Measurements from ENCODE around the gene GLB1L3.

Gene GLB1L3

GRCh38 chr11:134258577-134258976, 17.6 kb upstream of the GLB1L3 start:
- no peaks in the 10 kb centered on the region for H3K9me3 ChIP-seq (ENCODE audit: control insufficient read depth, insufficient read depth, low read length)
- no peak overlapping the region for H3K9ac ChIP-seq (ENCODE audit: low read depth, low read length)
- peaks cover 5% of the 10 kb centered on the region; the same call in 1 of the 2 replicates for H3K4me1 ChIP-seq (ENCODE audit: insufficient read depth, low read length)
- peaks cover 7% of the 10 kb centered on the region; the same call in 1 of the 2 replicates for H3K36me3 ChIP-seq (ENCODE audit: insufficient read depth, low read length)

- Histone ChIP-seq H3K4me1 (ENCODE audit: insufficient read depth, low read length) (no peaks in the 10 kb centered on the region), H3K36me3 (ENCODE audit: insufficient read depth, low read length) (peaks cover 7% of the 10 kb centered on the region; the same call in 1 of the 2 replicates), H3K9ac (ENCODE audit: low read depth, low read length) (no peak overlapping the region), H3K9me3 (ENCODE audit: control insufficient read depth, insufficient read depth, low read length) (no peaks in the 10 kb centered on the region)
Observed at GRCh38 chr11:134260503-134260902, 15.7 kb upstream of the GLB1L3 start.

DNA sequence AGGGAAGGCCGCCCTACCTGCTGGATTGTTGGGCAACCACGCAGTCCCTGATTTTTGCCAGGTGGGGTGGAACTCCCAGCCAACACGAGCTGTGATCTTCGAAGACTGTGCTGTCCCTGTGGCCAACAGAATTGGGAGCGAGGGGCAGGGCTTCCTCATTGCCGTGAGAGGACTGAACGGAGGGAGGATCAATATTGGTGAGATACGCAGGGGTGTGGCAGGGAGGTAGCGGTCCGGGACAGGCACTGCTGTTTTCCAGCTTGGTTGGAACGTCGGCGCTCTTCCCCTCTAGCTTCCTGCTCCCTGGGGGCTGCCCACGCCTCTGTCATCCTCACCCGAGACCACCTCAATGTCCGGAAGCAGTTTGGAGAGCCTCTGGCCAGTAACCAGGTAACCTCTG, 15.2 kb upstream of the GLB1L3 start:
- Histone ChIP-seq H3K9me3 (ENCODE audit: control insufficient read depth, insufficient read depth, low read length) (no peaks in the 10 kb centered on the region), H3K36me3 (ENCODE audit: insufficient read depth, low read length) (peaks cover 7% of the 10 kb centered on the region; the same call in 1 of the 2 replicates), H3K4me1 (ENCODE audit: insufficient read depth, low read length) (no peaks in the 10 kb centered on the region), H3K9ac (ENCODE audit: low read depth, low read length) (no peak overlapping the region)

- no peak overlapping the region for H3K9ac ChIP-seq (ENCODE audit: low read depth, low read length)
- H3K36me3 ChIP-seq (ENCODE audit: insufficient read depth, low read length), result peaks cover 7% of the 10 kb centered on the region; the same call in 1 of the 2 replicates
- H3K9me3 ChIP-seq (ENCODE audit: control insufficient read depth, insufficient read depth, low read length), result no peaks in the 10 kb centered on the region
- H3K4me1 ChIP-seq (ENCODE audit: insufficient read depth, low read length), result peaks cover 3% of the 10 kb centered on the region
Observed at GRCh38 chr11:134261626-134262488, 14.3 kb upstream of the GLB1L3 start.

DNA sequence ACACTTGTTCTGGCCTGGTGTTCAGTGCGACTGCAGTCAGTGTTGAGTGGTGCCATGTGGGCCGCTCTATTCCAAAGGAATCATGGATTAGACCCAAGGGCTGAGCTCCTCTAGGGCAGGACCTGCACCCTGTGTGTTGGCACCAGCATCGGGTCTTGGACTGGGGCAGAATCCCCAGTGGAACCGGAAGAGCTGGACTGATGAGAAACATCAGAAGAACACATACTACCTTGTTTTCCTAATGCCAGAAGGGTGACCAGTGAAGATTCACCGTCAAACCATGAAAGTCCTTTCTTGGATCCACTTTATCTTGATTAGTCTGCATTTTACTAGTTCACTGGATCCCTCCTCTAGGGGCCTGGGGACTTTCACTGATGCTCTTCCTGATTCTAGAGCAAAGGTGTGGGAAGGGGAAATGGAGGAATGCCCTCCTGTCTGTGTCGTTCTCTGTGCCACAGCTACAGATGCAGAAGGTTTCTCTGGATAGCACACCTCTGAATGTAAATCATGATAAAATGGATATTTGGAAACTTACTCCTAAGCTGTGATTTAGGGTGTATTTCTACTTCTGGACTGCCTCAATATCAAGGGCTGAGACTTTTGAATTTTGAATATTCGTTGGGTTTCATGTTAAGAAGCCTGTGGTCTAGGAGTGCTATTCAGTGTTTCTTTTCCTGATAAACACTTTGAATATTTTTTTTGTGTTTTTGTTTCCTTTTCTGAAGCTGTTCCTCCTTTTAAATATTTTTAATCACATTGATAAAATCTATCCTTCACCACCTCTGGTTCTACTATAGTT, 11.0 kb upstream of the GLB1L3 start:
- H3K9me3 ChIP-seq (ENCODE audit: control insufficient read depth, insufficient read depth, low read length), result no peaks in the 10 kb centered on the region
- H3K4me1 ChIP-seq (ENCODE audit: insufficient read depth, low read length), result peaks cover 10% of the 10 kb centered on the region
- no peaks in the 10 kb centered on the region; the same call in 1 of the 2 replicates for H3K36me3 ChIP-seq (ENCODE audit: insufficient read depth, low read length)
- H3K9ac ChIP-seq (ENCODE audit: low read depth, low read length), result no peak overlapping the region

DNA sequence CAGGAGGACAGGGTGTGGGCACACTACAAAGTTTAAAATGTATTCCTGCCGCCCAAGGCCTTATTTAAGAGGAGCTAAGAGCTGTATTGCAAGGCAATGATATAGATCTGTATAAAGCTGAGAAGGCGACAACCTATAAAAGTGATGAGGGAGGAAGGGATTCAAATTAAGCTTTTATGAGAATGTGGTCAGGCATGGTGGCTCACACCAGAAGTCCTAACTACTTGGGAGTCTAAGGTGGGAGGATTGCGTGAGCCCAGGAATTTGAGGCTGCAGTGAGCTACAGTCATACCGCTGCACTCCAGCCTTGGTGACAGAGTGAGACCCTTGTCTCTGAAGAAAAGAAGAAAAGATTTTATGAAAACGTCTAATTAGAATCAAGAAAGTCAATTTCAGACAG, 9.7 kb upstream of the GLB1L3 start:
- Histone ChIP-seq H3K9me3 (ENCODE audit: control insufficient read depth, insufficient read depth, low read length) (no peaks in the 10 kb centered on the region), H3K4me1 (ENCODE audit: insufficient read depth, low read length) (peaks cover 10% of the 10 kb centered on the region), H3K36me3 (ENCODE audit: insufficient read depth, low read length) (no peaks in the 10 kb centered on the region; the same call in 1 of the 2 replicates), H3K9ac (ENCODE audit: low read depth, low read length) (no peak overlapping the region)

DNA sequence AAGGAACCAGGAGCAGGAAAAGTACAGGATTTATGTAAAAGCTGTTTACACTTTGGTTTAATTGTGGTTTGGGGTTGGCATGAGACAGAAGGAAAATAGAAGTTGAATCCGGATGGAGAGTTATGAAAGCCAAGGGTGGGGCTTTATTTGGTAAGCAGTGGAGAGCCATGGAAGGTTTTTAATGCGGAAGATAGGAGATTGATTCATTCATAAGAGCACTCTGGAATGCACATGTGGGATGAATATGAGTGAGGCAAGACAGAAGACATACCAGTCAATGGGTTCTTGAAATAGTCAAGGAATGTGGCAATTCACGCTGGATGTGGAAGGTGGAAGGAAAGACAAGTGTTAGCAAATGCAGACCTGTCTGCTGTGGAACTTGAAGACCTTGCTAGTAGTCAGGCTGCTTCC, 9.3 kb upstream of the GLB1L3 start:
- peaks cover 10% of the 10 kb centered on the region for H3K4me1 ChIP-seq (ENCODE audit: insufficient read depth, low read length)
- H3K36me3 ChIP-seq (ENCODE audit: insufficient read depth, low read length), result no peaks in the 10 kb centered on the region
- H3K9ac ChIP-seq (ENCODE audit: low read depth, low read length), result no peak overlapping the region
- H3K9me3 ChIP-seq (ENCODE audit: control insufficient read depth, insufficient read depth, low read length), result no peaks in the 10 kb centered on the region

DNA sequence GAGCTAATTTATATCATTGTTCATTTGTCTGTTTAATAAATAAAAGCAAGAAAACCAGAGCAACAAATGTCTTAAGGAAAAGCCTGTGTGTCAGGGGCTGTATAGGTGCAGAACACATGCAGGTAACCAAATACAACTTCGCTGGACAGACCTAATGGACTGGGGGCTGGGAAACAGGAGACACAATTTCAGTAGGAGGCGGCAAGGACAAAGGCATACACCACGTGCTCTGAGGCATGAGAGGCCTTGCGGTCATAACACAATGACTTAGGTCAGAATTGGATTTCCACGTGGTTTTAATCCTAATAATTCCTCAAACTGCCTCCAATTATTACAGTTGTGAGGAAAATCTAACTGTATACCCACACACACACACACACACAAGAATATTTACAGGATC, 8.7 kb upstream of the GLB1L3 start:
- Histone ChIP-seq H3K36me3 (ENCODE audit: insufficient read depth, low read length) (no peaks in the 10 kb centered on the region), H3K4me1 (ENCODE audit: insufficient read depth, low read length) (peaks cover 14% of the 10 kb centered on the region), H3K9me3 (ENCODE audit: control insufficient read depth, insufficient read depth, low read length) (no peaks in the 10 kb centered on the region), H3K9ac (ENCODE audit: low read depth, low read length) (no peak overlapping the region)

- Histone ChIP-seq H3K4me1 (ENCODE audit: insufficient read depth, low read length) (peaks cover 17% of the 10 kb centered on the region), H3K9me3 (ENCODE audit: control insufficient read depth, insufficient read depth, low read length) (no peaks in the 10 kb centered on the region), H3K36me3 (ENCODE audit: insufficient read depth, low read length) (no peaks in the 10 kb centered on the region), H3K9ac (ENCODE audit: low read depth, low read length) (no peak overlapping the region)
Observed at GRCh38 chr11:134267966-134268365, 8.2 kb upstream of the GLB1L3 start.

DNA sequence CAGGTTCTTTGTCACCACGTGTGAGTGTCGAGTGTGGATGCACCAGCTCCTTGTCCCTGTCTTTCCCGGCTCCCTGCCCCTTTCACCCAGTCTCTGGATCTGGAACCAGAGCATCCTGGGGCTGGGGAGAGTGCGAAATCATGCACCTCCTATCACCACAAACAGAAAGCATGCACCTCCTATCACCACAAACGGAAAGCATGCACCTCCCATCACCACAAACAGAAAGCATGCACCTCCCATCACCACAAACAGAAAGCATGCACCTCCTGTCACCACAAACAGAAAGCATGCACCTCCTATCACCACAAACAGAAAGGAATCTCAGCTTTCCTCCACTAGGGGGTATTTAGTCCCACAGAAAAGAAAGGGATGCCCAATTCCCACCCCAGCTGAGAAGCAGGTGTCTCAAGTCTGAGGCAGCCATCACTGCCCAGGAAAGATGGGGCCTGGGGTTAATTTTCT, 5.9 kb upstream of the GLB1L3 start:
- peaks cover 28% of the 10 kb centered on the region for H3K4me1 ChIP-seq (ENCODE audit: insufficient read depth, low read length)
- H3K9me3 ChIP-seq (ENCODE audit: control insufficient read depth, insufficient read depth, low read length), result no peaks in the 10 kb centered on the region
- H3K36me3 ChIP-seq (ENCODE audit: insufficient read depth, low read length), result no peaks in the 10 kb centered on the region
- no peak overlapping the region for H3K9ac ChIP-seq (ENCODE audit: low read depth, low read length)

GRCh38 chr11:134271978-134272377, 4.2 kb upstream of the GLB1L3 start:
- Histone ChIP-seq H3K9ac (ENCODE audit: low read depth, low read length) (no peak overlapping the region), H3K36me3 (ENCODE audit: insufficient read depth, low read length) (no peaks in the 10 kb centered on the region), H3K4me1 (ENCODE audit: insufficient read depth, low read length) (peaks cover 23% of the 10 kb centered on the region), H3K9me3 (ENCODE audit: control insufficient read depth, insufficient read depth, low read length) (no peaks in the 10 kb centered on the region)

DNA sequence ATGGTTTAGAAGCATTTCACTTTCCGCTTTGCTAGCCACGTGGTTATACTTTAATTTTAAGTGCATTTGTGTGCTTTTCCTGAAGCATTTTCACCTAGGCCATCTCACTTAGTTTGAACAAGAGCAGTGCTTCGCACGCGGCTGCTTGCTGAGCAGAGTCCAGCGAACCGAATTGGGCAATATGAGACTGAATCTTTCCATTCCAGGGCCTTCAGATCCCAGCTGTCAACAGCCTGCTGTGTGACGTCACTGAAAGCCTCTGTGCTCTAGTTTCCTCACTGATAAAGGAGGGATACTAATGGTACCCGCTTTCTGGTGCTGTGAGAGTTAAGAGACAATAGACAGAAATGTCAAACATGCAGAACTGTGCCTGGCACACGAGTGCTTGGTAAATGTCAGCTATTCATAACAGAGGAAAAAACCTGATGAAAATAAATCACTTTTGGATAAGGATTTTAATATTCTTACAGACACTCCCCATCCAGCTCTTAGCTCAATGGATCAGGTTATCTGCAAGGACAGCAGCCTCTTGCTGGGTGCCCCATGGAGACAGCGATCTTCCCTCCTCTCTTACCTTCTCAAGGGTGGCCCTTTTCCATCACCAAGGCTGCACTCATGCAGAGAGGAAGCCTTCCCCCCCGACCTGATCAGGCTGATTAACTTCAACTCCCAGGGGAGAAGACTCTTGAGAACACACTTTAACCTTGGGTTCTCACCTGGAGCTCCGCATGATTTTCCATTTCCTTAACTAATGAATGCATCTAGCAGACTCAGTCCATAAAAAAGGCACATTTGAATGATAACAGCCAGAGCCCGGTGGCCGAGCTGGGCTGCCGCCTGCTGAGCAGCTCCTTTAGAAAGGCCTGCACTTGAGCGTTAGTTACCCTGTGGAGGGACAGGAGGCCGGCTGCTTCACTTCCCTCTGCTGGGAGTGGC, 3.5 kb upstream of the GLB1L3 start:
- peak overlapping the region; percentile 5; the same call in 1 of the 2 replicates for H3K9ac ChIP-seq (ENCODE audit: low read depth, low read length)
- H3K9me3 ChIP-seq (ENCODE audit: control insufficient read depth, insufficient read depth, low read length), result no peaks in the 10 kb centered on the region
- H3K4me1 ChIP-seq (ENCODE audit: insufficient read depth, low read length), result peaks cover 18% of the 10 kb centered on the region
- no peaks in the 10 kb centered on the region for H3K36me3 ChIP-seq (ENCODE audit: insufficient read depth, low read length)

DNA sequence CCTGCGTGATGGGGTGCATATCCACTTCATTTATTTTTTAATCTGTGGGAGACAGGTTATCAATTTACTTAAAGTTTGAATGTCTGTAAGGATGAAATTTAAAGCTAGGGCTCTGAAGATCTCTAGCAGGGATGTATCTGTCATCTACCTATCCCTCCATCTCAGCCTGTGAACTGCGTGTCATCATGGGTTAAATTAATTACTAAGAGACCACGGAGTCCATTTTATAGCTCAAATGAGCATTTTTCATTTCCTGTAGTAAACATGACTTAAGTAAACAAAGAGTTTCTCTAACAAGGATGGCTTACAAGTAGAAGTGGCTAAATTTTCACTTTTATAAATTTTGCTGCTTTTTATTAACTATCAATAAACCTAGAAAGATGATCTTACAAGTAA, 2.9 kb upstream of the GLB1L3 start:
- H3K36me3 ChIP-seq (ENCODE audit: insufficient read depth, low read length), result no peaks in the 10 kb centered on the region
- peaks cover 18% of the 10 kb centered on the region for H3K4me1 ChIP-seq (ENCODE audit: insufficient read depth, low read length)
- no peaks in the 10 kb centered on the region for H3K9me3 ChIP-seq (ENCODE audit: control insufficient read depth, insufficient read depth, low read length)
- H3K9ac ChIP-seq (ENCODE audit: low read depth, low read length), result peak overlapping the region; percentile 5; the same call in 1 of the 2 replicates

DNA sequence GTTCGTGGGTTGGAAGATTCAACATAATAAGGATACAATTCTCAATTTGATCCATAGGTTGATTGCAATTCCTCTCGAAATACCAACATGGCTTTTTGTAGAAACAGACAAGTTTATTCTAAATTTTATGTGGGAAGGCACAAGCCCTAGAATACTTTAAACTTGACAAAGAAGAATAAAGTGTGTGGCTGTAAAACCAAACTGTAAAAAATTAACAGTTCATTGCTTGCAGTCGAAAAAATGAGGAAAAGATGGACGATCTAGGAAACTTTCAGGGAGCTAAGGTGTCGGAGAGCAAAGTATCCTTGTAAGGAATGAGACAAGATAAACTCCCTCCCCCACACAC, 1.0 kb upstream of the GLB1L3 start:
- Histone ChIP-seq H3K4me1 (ENCODE audit: insufficient read depth, low read length) (peaks cover 18% of the 10 kb centered on the region), H3K9ac (ENCODE audit: low read depth, low read length) (peak overlapping the region; percentile 89)

More for the DNA sequence above, 1.0 kb upstream of the GLB1L3 start:
- Histone ChIP-seq H3K9me3 (ENCODE audit: control insufficient read depth, insufficient read depth, low read length) (no peaks in the 10 kb centered on the region), H3K36me3 (ENCODE audit: insufficient read depth, low read length) (no peaks in the 10 kb centered on the region)

Measured in ES-I3 (cell line).